ENCODE results near the gene C4orf54. TPM values are rescaled to one million over a fixed set of nuclear protein-coding genes. Genes with fewer than 3 reads are reported as not detected.

The C4orf54 gene
- total and polyA plus RNA-seq, 2 of the 8 experiments (the other 6 are each of a cell fraction or from before 2014, with no cell fraction given) = not detected

GRCh38 chr4:99628040-99628439 lies 29.6 kb downstream of the C4orf54 start:
- no peak overlapping the region for H3K14ac ChIP-seq (ENCODE audit: insufficient read length)
- H2AK5ac ChIP-seq (ENCODE audit: low read depth, low read length) = no peak overlapping the region
- H4K91ac ChIP-seq (replicated peaks; ENCODE audit: insufficient read length, low read length) = no peak overlapping the region
- H3K4me2 ChIP-seq (ENCODE audit: insufficient read depth in 1 of 2, low read depth in 2 of 2, low read length in 2 of 2) = no peak overlapping the region
- no peak overlapping the region for H3K23ac ChIP-seq (ENCODE audit: insufficient read length)
- H3K4me3 ChIP-seq (ENCODE audit: extremely low read depth in 1 of 4, insufficient read depth in 2 of 4, low read depth in 3 of 4, low read length in 4 of 4) = no peak overlapping the region
- H3K79me2 ChIP-seq (ENCODE audit: control insufficient read depth in 1 of 2, insufficient read depth in 2 of 2, low read length in 2 of 2) = no peaks in the 10 kb centered on the region
- no peak overlapping the region for H2BK12ac ChIP-seq (ENCODE audit: low read depth, low read length)
- DNase-seq (ENCODE audit: low read depth in 1 of 2, low spot score in 2 of 2) = no peak
- no peak overlapping the region for H3K56ac ChIP-seq (replicated peaks; ENCODE audit: insufficient read length, low read depth, low read length)
- H3K36me3 ChIP-seq (ENCODE audit: control insufficient read depth in 2 of 4, insufficient read depth in 4 of 4, low read length in 3 of 4) = no peaks in the 10 kb centered on the region
- no peak overlapping the region for H3K9ac ChIP-seq (replicated peaks in 1 of 4; ENCODE audit: extremely low read depth in 1 of 4, low read depth in 3 of 4, low read length in 3 of 4)
- H2BK120ac ChIP-seq (replicated peaks; ENCODE audit: low read depth, low read length) = no peak overlapping the region
- no peaks in the 10 kb centered on the region for H3K9me3 ChIP-seq (ENCODE audit: insufficient read depth in 2 of 2, low read depth in 1 of 2, low read length in 1 of 2)
- H2BK20ac ChIP-seq (ENCODE audit: low read length) = no peak overlapping the region
- H4K20me1 ChIP-seq (replicated peaks in 1 of 2; ENCODE audit: control insufficient read depth in 1 of 2, insufficient read depth in 2 of 2, low read length in 2 of 2) = no peaks in the 10 kb centered on the region
- H2BK15ac ChIP-seq (ENCODE audit: low read length) = no peak overlapping the region
- peaks cover 0 to 8% (median 5%) of the 10 kb centered on the region in 4 experiments; a peak in 3 of 7 replicates for H3K4me1 ChIP-seq (replicated peaks in 1 of 4; ENCODE audit: control insufficient read depth in 3 of 4, insufficient read depth in 4 of 4, low read length in 3 of 4)
- no peaks in the 10 kb centered on the region; the same call in 1 of the 2 replicates for H3K23me2 ChIP-seq (ENCODE audit: low read depth, low read length)
- POLR2A ChIA-PET (ENCODE audit: partially characterized antibody) = no interaction called here
- no peak overlapping the region for H4K8ac ChIP-seq (ENCODE audit: extremely low read depth, insufficient read depth, low read length)
- no peak overlapping the region for H4K5ac ChIP-seq (ENCODE audit: insufficient read length, low read depth, low read length)
- no peak overlapping the region for H3K18ac ChIP-seq (ENCODE audit: extremely low read depth, low read length)
- H3K4ac ChIP-seq (replicated peaks; ENCODE audit: insufficient read length, low read depth, low read length) = no peak overlapping the region
- H2BK5ac ChIP-seq (ENCODE audit: low read depth, low read length) = no peak overlapping the region
- no peak overlapping the region for H2AFZ ChIP-seq (ENCODE audit: low read length)
- no peak for FAIRE-seq
- no peaks in the 10 kb centered on the region for H3K27me3 ChIP-seq (replicated peaks in 1 of 4; ENCODE audit: control insufficient read depth in 3 of 4, extremely low read depth in 1 of 4, insufficient read depth in 3 of 4, low read length in 3 of 4)
- CTCF ChIA-PET (ENCODE audit: partially characterized antibody) = no interaction called here
- no peaks in the 10 kb centered on the region for H3K79me1 ChIP-seq (ENCODE audit: low read depth, low read length)
- H3K27ac ChIP-seq (ENCODE audit: low read depth, low read length) = no peak overlapping the region
- 100% methylated on average over 1 of the region's 1 CpG; no CpG with 5 or more reads in 1 of the 2 experiments for WGBS, 2 experiments (ENCODE audit: extremely low coverage in 1 of 2, insufficient coverage in 1 of 2, insufficient read length in 1 of 2, insufficient replicate concordance in 2 of 2, low coverage in 1 of 2, low lambda C conversion rate in 2 of 2, missing lambda C conversion rate in 1 of 2)
- TF ChIP-seq CREB1 (IDR thresholded peaks at IDR 0.05) (no peak), SIX5 (IDR thresholded peaks at IDR 0.05; ENCODE audit: low read depth, low read length) (no peak), GTF2F1 (IDR thresholded peaks at IDR 0.05; ENCODE audit: borderline replicate concordance, low read depth, low read length) (no peak), POLR2AphosphoS5 (IDR thresholded peaks at IDR 0.05; ENCODE audit: low read depth, low read length) (no peak), YY1 (IDR thresholded peaks at IDR 0.05; ENCODE audit: low read depth, low read length) (no peak), RFX5 (IDR thresholded peaks at IDR 0.05; ENCODE audit: borderline replicate concordance, low read depth, low read length) (no peak), HDAC2 (IDR thresholded peaks at IDR 0.05; ENCODE audit: borderline replicate concordance in 1 of 2, low read depth in 2 of 2, low read length in 2 of 2) (no peak), KDM1A (IDR thresholded peaks at IDR 0.05; ENCODE audit: borderline replicate concordance, low read length) (no peak)
